OCI-LY7 (cell line): ENCODE data around the gene TMEM54. TPM values are rescaled to one million over a fixed set of nuclear protein-coding genes. Genes with fewer than 3 reads are reported as not detected.

Experiments used
- BruUV-seq: library from RNA; stranded (reverse); fragments of 400-500 nt; replicated peaks from 2 replicates; lab custom pipeline; 2021; lab: Mats Ljungman, UMichigan
- CTCF ChIA-PET: fragments of 300-600 bp; sonication (Branson Sonifier 250); formaldehyde crosslinking; loops from one replicate; lab custom pipeline; 2022; ENCODE audit warnings: antibody characterized with exemption; ENCODE audit not compliant: unreplicated experiment; lab: Charles Lee
- POLR2A ChIA-PET: fragments of 300-600 bp; sonication (Branson Sonifier 250); formaldehyde crosslinking; loops from one replicate; lab custom pipeline; 2022; ENCODE audit warnings: antibody characterized with exemption; lab: Charles Lee
- DNase-seq: peaks from one replicate; pipeline ENCODE4 v3.0.0-alpha.2; 2015; ENCODE audit warnings: low spot score
- H2AFZ ChIP-seq: fragments of 200-600 bp; sonication (generic), shearing (Covaris generic); 2 replicates; pipeline ENCODE4 v1.6.1; 2014; ENCODE audit warnings: mild to moderate bottlenecking, antibody characterized with exemption, low read length, moderate library complexity
- H3K27ac ChIP-seq: fragments of 200-600 bp; sonication (generic); 2 replicates; pipeline ENCODE4 v1.5.1; 2014; ENCODE audit warnings: mixed run types, low read depth, mild to moderate bottlenecking, moderate library complexity, low read length, inconsistent platforms; ENCODE audit not compliant: poor library complexity, severe bottlenecking
- H3K36me3 ChIP-seq: fragments of 200-600 bp; sonication (generic); 2 replicates; pipeline ENCODE4 v1.6.1; 2014; ENCODE audit warnings: mild to moderate bottlenecking, antibody characterized with exemption, low read length, moderate library complexity, mixed read lengths; ENCODE audit not compliant: insufficient read depth
- H3K4me1 ChIP-seq: fragments of 200-600 bp; sonication (generic); 2 replicates; pipeline ENCODE4 v1.5.1; 2014; ENCODE audit warnings: mild to moderate bottlenecking, low read length; ENCODE audit not compliant: insufficient read depth, poor library complexity, severe bottlenecking
- H3K4me2 ChIP-seq: fragments of 200-600 bp; sonication (generic); 2 replicates; pipeline ENCODE4 v1.6.1; 2014; ENCODE audit warnings: mild to moderate bottlenecking, low read length
- H3K4me3 ChIP-seq: fragments of 200-600 bp; sonication (generic); 2 replicates; pipeline ENCODE4 v1.5.1; 2014; ENCODE audit warnings: mild to moderate bottlenecking, low read depth, low read length; ENCODE audit not compliant: poor library complexity, severe bottlenecking
- H3K79me2 ChIP-seq: fragments of 200-600 bp; sonication (generic); 2 replicates; pipeline ENCODE4 v1.6.1; 2016; ENCODE audit warnings: low read depth, mild to moderate bottlenecking, low read length, moderate library complexity, mixed read lengths; ENCODE audit not compliant: insufficient read depth
- H3K9me2 ChIP-seq: fragments of 200-600 bp; sonication (generic); 2 replicates; pipeline ENCODE4 v1.6.1; 2016; ENCODE audit warnings: mild to moderate bottlenecking, low read length, mixed read lengths; ENCODE audit not compliant: insufficient read depth
- H3K9me3 ChIP-seq: fragments of 200-600 bp; sonication (generic); 2 replicates; pipeline ENCODE4 v1.6.1; 2014; ENCODE audit warnings: mild to moderate bottlenecking, mixed run types, low read length, mixed read lengths
- H4K20me1 ChIP-seq: fragments of 200-600 bp; sonication (generic); 2 replicates; pipeline ENCODE4 v1.6.1; 2014; ENCODE audit warnings: mild to moderate bottlenecking, antibody characterized with exemption, low read length, moderate library complexity, mixed read lengths; ENCODE audit not compliant: insufficient read depth
- EZH2phosphoT487 ChIP-seq: fragments of 200-600 bp; sonication (generic); IDR thresholded peaks from 2 replicates; pipeline ENCODE4 v1.6.1; 2018; ENCODE audit warnings: low read depth, borderline replicate concordance, mild to moderate bottlenecking, mixed run types, antibody characterized with exemption, low read length, moderate library complexity, mixed read lengths
- intact Hi-C: fragments of 100-400 bp; cut with micrococcal nuclease; formaldehyde crosslinking; loops from one replicate; pipeline ENCODE4 v1.10.0; 2022; ENCODE audit not compliant: unreplicated experiment
- total RNA-seq, 2 experiments: library from RNA; depleted of rRNA in 1 of 2; stranded (reverse); fragments of >200 nt in 1 of 2; shearing (Covaris generic) in 1 of 2; gene quantifications; 2 replicates each; pipeline ENCODE4 v1.2.3, GENCODE V29; 2014 to 2022
- TF ChIP-seq, protein P1 (sequence below): fragments of 200-600 bp; sonication (generic); conservative IDR thresholded peaks from 2 replicates; pipeline ENCODE4 v1.5.1; 2014; ENCODE audit warnings: mild to moderate bottlenecking, antibody characterized with exemption, low read length, moderate library complexity, mixed read lengths

The TMEM54 gene
- total RNA-seq, 2 experiments from 2014 or later = 0.93 to 3.1 TPM

DNA sequence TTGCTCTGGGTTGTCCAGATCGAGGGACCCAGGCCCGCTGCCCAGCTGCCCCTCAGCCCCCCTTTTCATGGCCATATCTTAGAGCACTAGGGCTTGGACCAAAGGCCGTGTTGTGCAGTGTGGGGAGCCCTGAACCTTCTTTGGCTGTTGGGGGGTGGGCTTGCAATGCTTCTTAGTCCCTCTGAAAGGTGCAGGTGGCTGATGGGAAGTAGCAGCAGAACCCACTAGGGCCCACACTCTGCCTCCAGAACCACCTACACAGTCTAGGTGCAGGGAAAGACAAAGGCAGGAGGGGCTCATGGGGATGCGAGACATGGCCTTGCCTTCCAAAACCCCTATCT is 17.2 kb downstream of the TMEM54 start:
- CTCF ChIA-PET = no interaction called here

DNA sequence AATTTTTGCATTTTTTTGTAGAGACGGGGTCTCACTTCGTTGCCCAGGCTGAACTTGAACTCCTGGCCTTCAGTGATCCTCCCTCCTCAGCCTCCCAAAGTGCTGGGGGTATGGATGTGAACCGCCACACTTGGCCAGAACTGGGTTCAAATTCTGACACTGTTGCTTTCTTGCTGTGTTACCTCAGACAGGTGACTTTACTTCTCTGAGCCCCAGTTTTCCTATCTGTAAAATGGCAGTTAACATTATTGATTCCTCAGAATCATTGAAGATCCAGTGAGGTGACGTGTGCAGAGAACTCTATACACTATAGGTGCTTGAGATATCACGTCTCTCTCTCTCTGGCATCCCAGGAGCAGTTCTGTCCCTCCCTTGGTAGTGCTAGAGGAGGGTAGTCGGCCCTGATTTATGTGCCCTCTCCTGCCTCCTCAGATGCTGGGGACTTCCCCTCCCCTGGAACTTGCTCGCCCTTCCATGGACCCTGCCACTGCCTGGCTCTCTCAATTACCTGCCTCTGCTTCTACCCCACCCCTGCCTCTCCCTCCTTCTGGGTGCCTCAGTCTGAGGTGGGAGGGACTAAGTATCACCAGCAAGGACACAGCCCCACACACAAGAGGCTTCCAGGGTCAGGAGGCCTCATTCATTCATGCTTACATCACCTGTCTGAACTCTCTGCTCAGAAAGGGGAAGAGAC is 17.7 kb downstream of the TMEM54 start:
- no peaks in the 10 kb centered on the region for H3K9me2 ChIP-seq
- no peaks in the 10 kb centered on the region for H3K4me1 ChIP-seq
- H3K9me3 ChIP-seq = no peaks in the 10 kb centered on the region
- no peak for DNase-seq
- no peaks in the 10 kb centered on the region for H3K79me2 ChIP-seq
- TF ChIP-seq, protein P1, sequence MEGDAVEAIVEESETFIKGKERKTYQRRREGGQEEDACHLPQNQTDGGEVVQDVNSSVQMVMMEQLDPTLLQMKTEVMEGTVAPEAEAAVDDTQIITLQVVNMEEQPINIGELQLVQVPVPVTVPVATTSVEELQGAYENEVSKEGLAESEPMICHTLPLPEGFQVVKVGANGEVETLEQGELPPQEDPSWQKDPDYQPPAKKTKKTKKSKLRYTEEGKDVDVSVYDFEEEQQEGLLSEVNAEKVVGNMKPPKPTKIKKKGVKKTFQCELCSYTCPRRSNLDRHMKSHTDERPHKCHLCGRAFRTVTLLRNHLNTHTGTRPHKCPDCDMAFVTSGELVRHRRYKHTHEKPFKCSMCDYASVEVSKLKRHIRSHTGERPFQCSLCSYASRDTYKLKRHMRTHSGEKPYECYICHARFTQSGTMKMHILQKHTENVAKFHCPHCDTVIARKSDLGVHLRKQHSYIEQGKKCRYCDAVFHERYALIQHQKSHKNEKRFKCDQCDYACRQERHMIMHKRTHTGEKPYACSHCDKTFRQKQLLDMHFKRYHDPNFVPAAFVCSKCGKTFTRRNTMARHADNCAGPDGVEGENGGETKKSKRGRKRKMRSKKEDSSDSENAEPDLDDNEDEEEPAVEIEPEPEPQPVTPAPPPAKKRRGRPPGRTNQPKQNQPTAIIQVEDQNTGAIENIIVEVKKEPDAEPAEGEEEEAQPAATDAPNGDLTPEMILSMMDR = no peak
- TF ChIP-seq EZH2phosphoT487 = no peak
- H4K20me1 ChIP-seq = no peaks in the 10 kb centered on the region
- H3K4me2 ChIP-seq = no peak overlapping the region
- intact Hi-C loops = no loop called here
- ChIA-PET POLR2A (no interaction called here), CTCF (no interaction called here)
- no peak overlapping the region for H3K27ac ChIP-seq
- no peak overlapping the region for H3K4me3 ChIP-seq
- H2AFZ ChIP-seq = no peak overlapping the region
- no peaks in the 10 kb centered on the region for H3K36me3 ChIP-seq
- BruUV-seq = no TSS peak

More for the DNA sequence above, 17.2 kb downstream of the TMEM54 start:
- DNase-seq = no peak
- no peaks in the 10 kb centered on the region for H3K9me3 ChIP-seq
- BruUV-seq = no TSS peak
- intact Hi-C loops = no loop called here
- H3K36me3 ChIP-seq = no peaks in the 10 kb centered on the region
- no peaks in the 10 kb centered on the region for H3K4me1 ChIP-seq
- POLR2A ChIA-PET = no interaction called here
- H3K79me2 ChIP-seq = no peaks in the 10 kb centered on the region
- no peak overlapping the region for H3K4me2 ChIP-seq
- no peak for TF ChIP-seq EZH2phosphoT487
- TF ChIP-seq, protein P1 = no peak
- H3K4me3 ChIP-seq = no peak overlapping the region
- H4K20me1 ChIP-seq = no peaks in the 10 kb centered on the region
- no peak overlapping the region for H3K27ac ChIP-seq
- H3K9me2 ChIP-seq = no peaks in the 10 kb centered on the region
- no peak overlapping the region for H2AFZ ChIP-seq
